NCI-H774 (cell line): ENCODE measurements around the gene GPR89A.
A peak's percentile ranks its signal among the peaks of the same experiment; 100 is the strongest.
"Not testable (repeated sequence)": the region's sequence is repeated elsewhere in the genome, so short reads cannot be mapped to it uniquely, and the experiment has no call there.

Experiments used
- DNase-seq: peaks from one replicate; lab custom pipeline; 2025; lab: John Stamatoyannopoulos, UW

The GPR89A gene

GRCh38 chr1:145607833-145608733, at the start of gene GPR89A:
TSS of gene GPR89A (plus strand) at chr1:145607988. CDS start at chr1:145608134, 146 bp downstream.
- DNase-seq: peak; percentile 95

- DNase-seq: not testable (repeated sequence)
These were observed 21.0 kb upstream of the GPR89A start for GRCh38 chr1:145586820-145587219.

- not testable (repeated sequence) for DNase-seq
These were observed 17.0 kb upstream of the GPR89A start for GRCh38 chr1:145590806-145591205.

GRCh38 chr1:145592347-145592746, 15.4 kb upstream of the GPR89A start:
- DNase-seq: not testable (repeated sequence)

GRCh38 chr1:145595421-145595820, 12.4 kb upstream of the GPR89A start:
- DNase-seq: not testable (repeated sequence)

GRCh38 chr1:145596236-145596635, 11.6 kb upstream of the GPR89A start:
- not testable (repeated sequence) for DNase-seq

- DNase-seq: not testable (repeated sequence)
These were observed 8.4 kb upstream of the GPR89A start for GRCh38 chr1:145599426-145599825.

GRCh38 chr1:145601593-145601992, 6.2 kb upstream of the GPR89A start:
- no peak for DNase-seq

GRCh38 chr1:145606840-145607239, 948 bp upstream of the GPR89A start:
- DNase-seq: not testable (repeated sequence)

GRCh38 chr1:145607289-145607688, 499 bp upstream of the GPR89A start:
- not testable (repeated sequence) for DNase-seq

- not testable (repeated sequence) for DNase-seq
These were observed 3.0 kb downstream of the GPR89A start for GRCh38 chr1:145610744-145611143.

- DNase-seq: not testable (repeated sequence)
These were observed 12.3 kb downstream of the GPR89A start for GRCh38 chr1:145620073-145620472.

GRCh38 chr1:145622177-145622576, 14.4 kb downstream of the GPR89A start:
- DNase-seq: not testable (repeated sequence)

- not testable (repeated sequence) for DNase-seq
These were observed 28.4 kb downstream of the GPR89A start for GRCh38 chr1:145636237-145636636.

GRCh38 chr1:145641886-145642285, 34.1 kb downstream of the GPR89A start:
- DNase-seq: not testable (repeated sequence)

- not testable (repeated sequence) for DNase-seq
These were observed 36.2 kb downstream of the GPR89A start for GRCh38 chr1:145643990-145644389.

GRCh38 chr1:145656245-145656943, 48.6 kb downstream of the GPR89A start:
- DNase-seq: not testable (repeated sequence)

- DNase-seq: peak; percentile 69
These were observed 54.7 kb downstream of the GPR89A start for GRCh38 chr1:145662502-145662901.

GRCh38 chr1:145665015-145665414, 57.2 kb downstream of the GPR89A start:
- not testable (repeated sequence) for DNase-seq

- DNase-seq: not testable (repeated sequence)
These were observed 63.4 kb downstream of the GPR89A start for GRCh38 chr1:145670995-145671745.

- DNase-seq: not testable (repeated sequence)
These were observed 65.4 kb downstream of the GPR89A start for GRCh38 chr1:145673217-145673616.

- not testable (repeated sequence) for DNase-seq
These were observed 77.1 kb downstream of the GPR89A start for GRCh38 chr1:145684858-145685257.
